ENCODE results near the gene PTPN11. TPM values are rescaled to one million over a fixed set of nuclear protein-coding genes. Genes with fewer than 3 reads are reported as not detected.
"Not testable (repeated sequence)": the region's sequence is repeated elsewhere in the genome, so short reads cannot be mapped to it uniquely, and the experiment has no call there.

PTPN11 gene
- 60.3 TPM for polyA plus RNA-seq (ENCODE audit: insufficient read length)

DNA sequence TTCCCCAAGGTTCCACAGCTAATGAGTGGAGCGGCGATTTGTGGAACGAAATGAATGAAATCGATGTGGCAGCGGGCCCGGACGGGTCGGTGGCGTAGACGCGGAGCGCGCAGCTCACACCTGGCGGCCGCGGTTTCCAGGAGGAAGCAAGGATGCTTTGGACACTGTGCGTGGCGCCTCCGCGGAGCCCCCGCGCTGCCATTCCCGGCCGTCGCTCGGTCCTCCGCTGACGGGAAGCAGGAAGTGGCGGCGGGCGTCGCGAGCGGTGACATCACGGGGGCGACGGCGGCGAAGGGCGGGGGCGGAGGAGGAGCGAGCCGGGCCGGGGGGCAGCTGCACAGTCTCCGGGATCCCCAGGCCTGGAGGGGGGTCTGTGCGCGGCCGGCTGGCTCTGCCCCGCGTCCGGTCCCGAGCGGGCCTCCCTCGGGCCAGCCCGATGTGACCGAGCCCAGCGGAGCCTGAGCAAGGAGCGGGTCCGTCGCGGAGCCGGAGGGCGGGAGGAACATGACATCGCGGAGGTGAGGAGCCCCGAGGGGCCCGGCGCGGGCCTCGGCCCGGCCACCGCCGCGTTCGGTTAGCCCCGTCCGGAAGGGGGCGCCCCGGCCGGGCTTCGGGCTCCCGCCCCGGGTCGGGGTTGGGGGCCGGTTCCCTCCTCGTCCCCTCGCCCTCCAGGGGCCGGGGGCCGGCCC lies at the start of gene PTPN11:
PTPN11 (plus strand) TSS at position 340 of the 689 bp plus-strand sequence; CDS start at position 505, 165 bp downstream.
- no peak for DNase-seq (ENCODE audit: low read depth)

DNA sequence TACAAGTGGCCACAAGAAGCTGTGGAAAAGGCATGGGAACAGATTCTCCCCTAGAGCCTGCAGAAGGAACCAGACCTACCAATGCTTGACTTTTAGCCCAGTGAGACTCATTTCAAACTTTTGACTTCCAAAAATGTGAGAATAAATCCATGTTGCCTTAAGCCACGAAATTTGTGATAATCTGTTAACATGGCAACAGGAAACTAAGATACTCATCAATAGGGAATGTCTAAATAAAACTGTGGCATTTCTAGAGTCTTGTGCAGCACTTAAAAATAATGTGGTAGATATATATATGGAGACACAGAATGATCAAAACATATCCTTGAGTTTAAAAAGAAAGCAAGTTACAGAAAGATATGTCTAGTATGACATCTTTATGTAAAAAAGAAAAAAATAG lies 48.5 kb upstream of the PTPN11 start:
- DNase-seq (ENCODE audit: low read depth), result no peak

DNA sequence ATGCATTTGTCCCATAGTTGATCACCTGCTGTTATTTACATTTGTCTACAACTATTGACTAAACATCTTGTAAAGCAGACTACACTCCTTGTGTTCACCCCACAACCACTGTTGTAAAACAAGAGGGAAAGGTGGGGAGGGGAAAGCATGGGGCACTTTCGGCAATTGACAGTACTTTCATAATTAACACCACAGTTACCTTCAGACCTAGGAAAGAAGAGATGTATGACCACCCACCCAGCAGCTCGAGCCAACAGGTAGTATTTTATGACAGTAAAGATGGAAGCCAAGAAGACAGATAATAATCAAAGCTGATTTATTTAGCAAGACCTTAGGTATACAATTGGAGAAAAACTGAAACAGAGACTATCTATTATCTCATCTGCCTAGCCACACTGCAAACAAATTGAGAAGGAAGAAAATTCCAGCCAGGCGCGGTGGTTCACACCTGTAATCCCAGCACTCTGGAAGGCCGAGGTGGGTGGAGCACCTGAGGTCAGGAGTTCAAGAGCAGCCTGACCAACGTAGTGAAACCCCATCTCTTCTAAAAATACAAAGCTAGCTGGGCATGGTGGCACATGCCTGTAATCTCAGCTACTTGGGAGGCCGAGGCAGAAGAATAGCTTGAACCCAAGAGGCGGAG lies 47.8 kb upstream of the PTPN11 start:
- no peak for DNase-seq (ENCODE audit: low read depth)

DNA sequence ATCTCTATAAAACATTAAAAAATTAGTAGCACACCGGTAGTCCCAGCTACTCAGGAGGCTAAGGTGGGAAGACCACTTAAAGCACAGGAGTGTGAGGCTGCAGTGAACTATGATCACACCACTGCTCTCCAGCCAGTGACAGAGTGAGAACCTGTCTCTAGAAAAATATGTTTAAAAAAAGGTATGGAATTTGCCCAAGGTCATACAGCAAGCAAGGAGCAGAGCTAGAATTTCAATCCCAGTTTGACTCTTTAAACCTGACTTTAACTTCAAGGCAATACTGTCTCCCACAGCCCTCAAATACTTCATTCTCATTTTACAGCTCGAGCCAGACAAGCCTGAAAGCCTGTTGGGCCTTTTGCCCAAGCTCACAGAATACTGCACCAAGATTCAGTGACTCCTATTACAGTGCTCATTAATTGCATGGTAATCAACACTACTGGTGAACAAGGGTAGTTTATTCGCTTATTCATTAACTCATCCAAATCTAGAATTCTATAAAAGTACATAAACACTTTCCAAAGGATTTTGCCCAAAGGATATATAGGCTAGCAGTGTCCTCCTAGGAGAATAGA lies 44.5 kb upstream of the PTPN11 start:
- DNase-seq (ENCODE audit: low read depth), result no peak

DNA sequence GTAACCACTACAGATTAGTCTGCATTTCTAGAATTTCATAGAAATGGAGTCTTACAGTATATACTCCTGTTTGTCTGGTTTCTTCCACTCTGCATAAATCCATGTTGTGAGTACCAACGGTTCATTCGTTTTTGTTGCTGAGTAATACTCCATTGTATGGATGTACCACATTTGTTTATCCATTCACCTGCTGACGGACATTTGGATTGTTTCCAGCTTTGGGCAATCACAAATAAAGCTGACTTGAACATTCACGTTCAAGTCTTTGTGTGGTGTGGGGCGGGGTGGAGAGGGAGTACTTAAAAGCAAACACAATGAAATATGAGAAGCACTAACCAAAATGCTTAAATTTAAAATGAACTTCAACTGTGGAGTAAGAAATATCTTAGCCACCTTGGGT lies 43.6 kb upstream of the PTPN11 start:
- DNase-seq (ENCODE audit: low read depth), result no peak

DNA sequence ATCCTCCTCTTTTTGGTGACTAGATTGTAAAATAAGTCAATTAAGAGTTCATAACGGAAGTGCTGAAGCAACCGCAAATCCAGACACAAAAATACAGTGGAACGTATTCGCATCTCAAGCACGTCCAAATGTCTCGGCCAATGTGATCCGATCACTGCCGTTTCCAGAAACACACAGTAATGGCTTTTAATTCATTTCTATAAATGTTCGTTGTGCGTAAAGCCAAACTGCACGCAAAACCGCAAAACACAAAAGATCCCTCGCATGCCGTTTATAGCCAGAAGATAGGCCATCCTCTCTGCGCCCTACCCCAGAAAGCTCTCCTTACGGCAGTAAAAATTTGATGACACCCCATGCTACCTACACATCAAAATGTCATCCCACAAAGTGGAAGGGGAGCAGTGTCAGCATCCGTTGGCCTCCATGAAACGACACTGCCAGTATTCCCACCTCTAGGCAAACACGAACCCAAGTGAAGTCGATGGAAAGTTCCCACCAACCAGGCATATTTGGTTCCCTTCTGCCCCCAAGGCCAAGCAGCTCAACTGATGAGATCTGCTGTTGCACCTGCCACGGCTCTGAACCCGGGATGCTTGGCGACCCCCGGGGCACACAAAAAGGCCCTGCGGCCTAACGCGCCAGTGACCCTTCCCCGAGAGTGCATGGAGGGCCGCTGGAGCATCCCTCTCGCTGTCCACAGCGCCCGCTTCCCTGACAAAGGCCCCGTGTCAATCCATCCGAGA lies 37.9 kb upstream of the PTPN11 start:
- DNase-seq (ENCODE audit: low read depth), result no peak

DNA sequence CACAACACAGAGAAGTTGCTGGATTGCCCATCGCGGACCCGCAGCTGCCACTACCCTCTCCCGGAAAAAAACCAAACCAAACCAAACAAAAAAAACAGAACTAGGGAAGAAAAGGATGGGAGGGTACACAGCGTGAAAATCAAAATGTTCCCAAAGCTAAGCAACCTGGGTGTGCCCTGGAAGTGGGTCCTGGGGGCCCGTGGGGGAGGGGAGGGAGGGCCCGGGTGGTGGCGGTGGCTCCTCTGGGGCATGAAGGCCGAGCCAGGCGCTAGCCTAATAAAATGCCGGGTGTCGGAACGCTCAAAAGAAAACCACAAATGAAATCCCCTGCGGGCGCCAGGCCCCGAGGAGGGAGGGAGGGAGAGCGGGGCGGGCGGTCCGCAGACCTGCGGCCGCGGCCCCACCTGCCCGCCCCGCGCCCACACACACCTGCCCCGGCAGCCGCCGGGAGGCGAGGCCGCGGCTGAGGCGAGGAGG lies 37.3 kb upstream of the PTPN11 start:
- no peak for DNase-seq (ENCODE audit: low read depth)

DNA sequence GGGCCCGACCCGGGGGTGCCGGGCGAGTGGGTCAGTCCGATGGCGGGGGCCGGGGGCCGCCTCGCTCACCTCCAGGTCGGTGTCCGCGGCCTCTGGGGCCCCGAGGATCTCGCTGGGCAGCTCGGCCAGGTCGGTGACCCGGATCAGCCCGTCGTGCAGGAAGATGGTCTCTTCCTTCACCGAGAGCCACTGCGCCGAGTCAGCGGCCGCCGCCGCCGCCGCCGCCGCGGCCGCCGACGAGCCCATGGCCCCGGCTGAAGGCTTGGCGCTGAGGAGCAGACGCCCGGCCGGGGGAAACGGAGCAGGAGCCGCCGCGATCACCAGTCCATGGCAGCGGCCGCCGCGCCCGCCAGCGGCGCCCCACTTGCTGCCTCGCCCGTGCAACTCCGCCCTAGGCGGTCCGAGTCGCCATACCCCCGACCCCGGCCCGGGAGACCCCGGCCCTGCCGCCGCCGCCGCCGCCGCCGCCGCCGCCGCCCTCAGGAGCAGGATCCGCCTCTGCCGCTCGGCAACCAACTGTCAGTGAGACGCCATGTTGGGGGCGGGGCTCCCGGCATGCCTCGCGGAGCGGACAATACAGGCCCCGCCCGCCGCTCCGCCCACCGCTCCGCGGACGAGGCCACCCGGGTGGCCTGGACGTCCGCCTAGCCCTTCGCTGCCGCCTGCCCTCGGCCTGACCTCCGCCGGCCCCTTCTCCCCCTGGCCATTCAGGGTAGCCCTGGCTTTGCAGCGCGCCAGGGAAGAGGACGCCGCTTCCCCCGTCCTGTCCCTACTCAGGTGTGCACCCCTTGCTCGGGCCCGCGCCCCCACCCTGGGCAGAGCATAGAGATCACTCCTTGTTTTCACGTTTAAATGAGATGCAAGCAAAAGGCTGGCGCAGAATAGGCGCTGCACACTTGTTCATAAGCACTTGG lies 36.6 kb upstream of the PTPN11 start, which contains the start of gene HECTD4:
HECTD4 (minus strand) TSS at position 549 of the 914 bp plus-strand sequence; CDS start at position 246, 303 bp downstream.
- peak; percentile 74 for DNase-seq (ENCODE audit: low read depth)

DNA sequence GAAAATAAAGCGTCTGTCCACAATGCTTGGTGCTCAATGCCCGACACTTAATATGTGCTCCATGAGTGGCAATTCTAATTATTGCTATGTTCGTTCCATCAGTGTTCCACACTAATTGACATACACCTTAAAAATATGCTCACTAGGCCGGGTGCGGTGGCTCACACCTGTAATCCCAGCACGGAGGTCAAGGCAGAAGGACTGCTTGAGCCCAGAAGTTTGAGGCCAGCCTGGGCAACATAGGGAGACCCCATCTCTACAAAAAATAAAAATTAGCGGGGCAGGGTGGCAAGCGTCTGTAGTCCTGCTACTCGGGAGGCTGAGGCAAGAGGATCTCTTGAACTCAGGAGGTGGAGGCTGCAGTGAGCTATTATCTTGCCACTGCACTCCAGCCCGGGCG lies 35.9 kb upstream of the PTPN11 start:
- no peak for DNase-seq (ENCODE audit: low read depth)

DNA sequence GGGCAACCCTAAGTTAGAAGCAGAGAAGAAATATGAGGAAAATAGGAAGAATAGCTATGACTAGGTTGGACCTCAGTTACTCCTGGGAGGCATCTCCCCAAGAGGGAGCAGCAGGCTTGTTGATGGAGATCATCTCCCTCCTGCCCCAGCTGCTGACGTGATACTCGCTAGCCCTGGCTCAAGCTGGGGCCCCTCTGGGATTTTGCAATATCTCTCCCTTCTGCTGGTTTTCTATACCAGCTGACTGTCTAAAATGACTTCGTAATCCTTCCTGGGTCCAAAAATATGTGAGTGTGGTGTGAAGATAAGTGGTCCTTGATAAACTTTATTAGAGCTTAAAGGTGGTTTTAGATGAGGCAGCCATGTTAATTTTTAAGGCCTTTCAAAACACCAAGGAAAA lies 32.0 kb upstream of the PTPN11 start:
- no peak for DNase-seq (ENCODE audit: low read depth)

DNA sequence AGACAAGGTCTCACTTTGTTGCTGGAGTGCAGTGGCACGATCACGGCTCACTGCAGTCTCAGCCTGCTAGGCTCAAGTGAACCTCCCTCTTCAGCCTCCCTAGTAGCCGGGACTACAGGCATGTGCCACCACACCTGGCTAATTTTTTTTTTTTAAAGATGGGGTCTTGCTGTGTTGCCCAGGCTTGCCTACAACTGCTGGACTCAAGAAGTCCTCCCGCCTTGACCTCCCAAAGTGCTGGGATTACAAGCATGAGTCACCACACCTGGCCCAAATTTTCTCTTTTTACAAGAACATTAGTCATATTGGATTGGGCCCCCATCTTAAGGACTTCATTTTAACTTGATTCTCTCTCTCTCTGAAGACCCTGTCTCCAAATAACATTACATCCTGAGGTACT lies 29.5 kb upstream of the PTPN11 start:
- DNase-seq (ENCODE audit: low read depth), result no peak

DNA sequence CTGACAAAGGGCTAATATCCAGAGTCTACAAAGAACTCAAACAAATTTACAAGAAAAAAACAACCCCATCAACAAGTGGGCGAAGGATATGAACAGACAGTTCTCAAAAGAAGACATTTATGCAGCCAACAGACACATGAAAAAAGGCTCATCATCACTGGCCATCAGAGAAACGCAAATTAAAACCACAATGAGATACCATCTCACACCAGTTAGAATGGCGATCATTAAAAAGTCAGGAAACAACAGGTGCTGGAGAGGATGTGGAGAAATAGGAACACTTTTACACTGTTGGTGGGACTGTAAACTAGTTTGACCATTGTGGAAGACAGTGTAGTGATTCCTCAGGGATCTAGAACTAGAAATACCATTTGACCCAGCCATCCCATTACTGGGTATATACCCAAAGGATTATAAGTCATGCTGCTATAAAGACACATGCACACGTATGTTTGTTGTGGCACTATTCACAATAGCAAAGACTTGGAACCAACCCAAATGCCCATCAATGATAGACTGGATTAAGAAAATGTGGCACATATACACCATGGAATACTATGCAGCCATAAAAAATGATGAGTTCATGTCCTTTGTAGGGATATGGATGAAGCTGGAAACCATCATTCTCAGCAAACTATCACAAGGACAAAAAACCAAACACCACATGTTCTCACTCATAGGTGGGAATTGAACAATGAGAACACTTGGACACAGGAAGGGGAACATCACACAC lies 28.7 kb upstream of the PTPN11 start:
- not testable (repeated sequence) for DNase-seq (ENCODE audit: low read depth)

DNA sequence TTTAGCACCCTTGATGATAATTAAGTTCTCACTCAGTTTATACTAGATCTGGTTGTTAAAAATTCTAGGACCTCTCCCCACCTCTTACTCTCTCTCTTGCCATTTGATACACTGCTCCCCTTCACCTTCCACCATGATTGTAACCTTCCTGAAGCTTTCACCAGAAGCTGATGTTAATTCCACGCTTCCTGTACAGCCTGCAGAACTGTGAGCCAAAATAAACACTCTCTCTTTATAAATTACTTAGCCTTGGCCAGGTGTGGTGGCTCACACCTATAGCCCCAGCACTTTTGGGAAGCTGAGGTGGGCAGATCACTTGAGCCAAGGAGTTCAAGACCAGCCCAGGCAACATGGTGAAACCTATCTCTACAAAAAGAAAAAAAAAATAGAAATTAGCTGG lies 25.4 kb upstream of the PTPN11 start:
- DNase-seq (ENCODE audit: low read depth), result no peak

DNA sequence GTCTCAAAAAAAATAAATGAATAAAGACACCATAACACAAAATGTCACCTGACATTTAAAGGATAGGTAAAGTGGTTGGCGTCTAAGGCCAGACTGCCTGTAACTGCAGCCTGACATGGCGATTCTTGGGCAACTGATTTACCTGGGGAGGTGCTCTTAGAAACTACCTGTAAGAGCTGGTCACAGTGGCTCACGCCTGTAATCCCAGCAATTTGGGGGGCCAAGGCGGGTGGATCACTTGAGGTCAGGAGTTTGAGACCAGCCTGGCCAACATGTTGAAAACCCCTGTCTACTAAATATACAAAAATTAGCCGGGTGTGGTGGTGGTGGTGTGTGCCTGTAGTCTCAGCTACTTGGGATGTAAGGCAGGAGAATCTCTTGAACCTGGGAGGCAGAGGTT lies 17.7 kb upstream of the PTPN11 start:
- DNase-seq (ENCODE audit: low read depth), result no peak

DNA sequence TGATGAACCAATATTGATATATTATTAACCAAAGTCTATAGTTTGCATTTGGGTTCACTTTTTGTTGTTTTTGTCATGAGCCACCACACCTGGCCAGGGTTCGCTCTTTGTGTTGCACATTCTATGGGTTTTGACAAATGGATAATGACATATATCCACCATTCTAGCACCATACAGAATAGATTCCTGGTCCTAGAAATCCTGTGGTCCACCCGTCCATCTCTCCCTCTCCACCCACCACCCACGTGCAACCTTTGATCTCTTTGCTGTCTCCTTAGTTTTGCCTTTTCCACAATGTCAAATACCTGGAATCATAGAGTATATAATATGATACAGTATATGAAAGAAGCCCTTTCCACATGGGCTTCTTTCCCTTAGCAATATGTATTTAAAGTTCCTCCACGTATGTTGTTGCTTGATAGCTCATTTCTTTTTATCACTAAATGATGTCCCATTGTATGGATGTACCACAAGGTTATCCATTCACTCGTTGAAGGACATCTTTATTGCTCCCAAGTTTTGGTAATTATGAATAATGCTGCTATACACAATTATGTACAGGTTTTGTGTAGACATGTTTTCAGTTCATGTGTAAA lies 16.7 kb upstream of the PTPN11 start:
- no peak for DNase-seq (ENCODE audit: low read depth)

DNA sequence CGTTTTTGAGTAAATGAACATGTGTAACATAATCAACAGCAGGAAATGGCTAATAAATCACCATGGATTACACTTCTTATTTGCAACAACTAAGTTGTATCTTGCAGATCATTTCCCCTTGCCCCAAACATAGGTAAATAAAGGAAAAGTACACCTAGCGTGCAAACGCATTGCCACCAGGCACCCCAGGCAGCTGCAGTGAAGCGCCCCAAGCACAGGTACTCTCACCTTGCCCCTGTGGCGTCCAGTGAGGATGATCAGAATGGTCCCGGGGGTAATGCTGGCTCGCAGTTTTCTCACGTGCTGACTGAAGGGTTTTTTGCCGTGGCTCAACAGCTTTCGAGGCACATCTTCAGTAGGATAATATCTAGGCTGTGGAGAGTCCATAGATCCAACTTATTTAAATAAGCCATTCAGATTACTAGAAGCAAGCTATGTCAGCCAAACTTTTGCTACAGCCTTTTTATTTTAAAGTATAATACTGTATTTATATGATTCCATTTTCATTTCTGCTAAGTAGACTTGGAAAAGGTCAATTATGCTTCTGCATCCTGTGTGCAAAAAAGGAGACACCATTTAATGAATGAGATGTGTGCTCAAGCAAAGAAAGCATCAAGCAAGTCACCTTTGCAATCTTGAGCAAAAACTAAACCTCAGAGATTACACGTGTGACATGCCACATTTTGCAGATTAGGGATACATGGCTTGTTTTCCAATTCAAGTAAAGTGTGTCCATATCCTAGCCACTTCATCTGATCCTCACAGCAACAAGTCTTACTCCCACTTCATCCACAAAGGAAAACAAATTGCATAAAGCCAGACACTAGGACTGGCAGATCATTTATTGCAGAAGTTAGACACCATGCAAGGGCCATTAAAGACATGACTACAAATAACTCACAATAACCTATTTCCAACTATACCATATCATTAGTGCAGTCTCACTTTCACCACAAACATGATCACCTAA lies 11.9 kb upstream of the PTPN11 start:
- DNase-seq (ENCODE audit: low read depth), result no peak

DNA sequence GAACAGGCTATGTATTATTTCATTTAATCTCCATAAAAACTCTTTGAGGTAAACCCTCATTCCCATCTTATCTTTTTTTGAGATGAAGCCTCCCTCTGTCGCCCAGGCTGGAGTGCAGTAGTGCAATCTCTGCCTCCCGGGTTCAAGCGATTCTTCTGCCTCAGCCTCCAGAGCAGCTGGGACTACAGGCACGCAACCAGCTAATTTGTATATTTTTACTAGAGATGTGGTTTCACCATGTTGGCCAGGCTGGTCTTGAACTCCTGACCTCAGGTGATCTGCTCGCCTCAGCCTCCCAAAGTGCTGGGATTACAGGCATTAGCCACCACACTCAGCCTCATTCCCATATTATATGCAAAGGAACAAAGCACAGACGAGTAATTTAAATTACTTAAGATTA lies 11.1 kb upstream of the PTPN11 start:
- DNase-seq (ENCODE audit: low read depth), result not testable (repeated sequence)

DNA sequence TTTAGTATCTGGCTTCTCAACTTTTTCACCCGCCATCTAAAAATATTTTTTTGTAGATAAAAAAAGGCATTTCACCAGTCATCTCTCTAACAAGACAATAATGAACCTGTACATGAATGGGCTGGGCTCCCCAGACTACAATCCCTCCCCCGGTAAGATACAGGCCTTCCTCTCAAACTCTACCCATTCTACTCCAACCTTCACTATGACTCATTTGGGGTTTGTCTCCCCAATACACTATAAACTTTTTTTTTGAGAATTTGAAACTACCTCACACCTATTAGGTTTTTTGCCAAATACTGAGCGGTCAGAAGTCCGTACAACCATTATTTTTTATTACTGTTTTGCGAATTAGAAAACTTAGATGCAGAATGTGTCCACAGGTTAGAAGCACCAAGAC lies 10.1 kb upstream of the PTPN11 start:
- no peak for DNase-seq (ENCODE audit: low read depth)
